Breast epithelium (tissue), 4 donors: ENCODE results near the gene DAPK2. TPM values are rescaled to one million over a fixed set of nuclear protein-coding genes. Genes with fewer than 3 reads are reported as not detected.

Source experiments
- DNase-seq, 2 donors: peaks; one replicate each; pipeline ENCODE4 v3.0.0-alpha.2; 2019; ENCODE audit warnings: low spot score in 2 of 2
- H3K27ac ChIP-seq, 2 donors: fragments of 200-600 bp; sonication (generic) in 1 of 2; one replicate each; pipeline ENCODE4 v1.5.1; 2016 to 2019; ENCODE audit warnings: mild to moderate bottlenecking in 1 of 2
- H3K27me3 ChIP-seq, 2 donors: fragments of 200-600 bp; sonication (generic) in 1 of 2; one replicate each; pipeline versions ENCODE4 v1.5.1 to v1.6.0; 2017 to 2019; ENCODE audit warnings: control low read depth in 1 of 2, mild to moderate bottlenecking in 1 of 2
- H3K36me3 ChIP-seq: fragments of 200-600 bp; one replicate; pipeline ENCODE4 v1.5.1; 2019
- H3K4me1 ChIP-seq, 2 donors: fragments of 200-600 bp; sonication (generic); one replicate each; pipeline ENCODE4 v1.5.1; 2016 to 2019; ENCODE audit warnings: control low read depth in 1 of 2
- H3K4me3 ChIP-seq, 3 donors: fragments of 200-600 bp; sonication (generic); 1 replicate in 2 of 3; 2 replicates in 1 of 3; pipeline ENCODE4 v1.5.1; 2016 to 2019; ENCODE audit warnings: mild to moderate bottlenecking in 3 of 3, moderate library complexity in 2 of 3
- H3K9me3 ChIP-seq, 2 donors: fragments of 200-600 bp; sonication (generic) in 1 of 2; one replicate each; pipeline ENCODE4 v1.5.1; 2016 to 2019; ENCODE audit warnings: control low read depth in 1 of 2
- POLR2A ChIP-seq: fragments of 450-650 bp; IDR thresholded peaks from one replicate; pipeline ENCODE4 v1.6.1; 2016; ENCODE audit warnings: antibody characterized with exemption, mild to moderate bottlenecking, moderate library complexity
- POLR2AphosphoS5 ChIP-seq, 3 donors: sonication (generic); formaldehyde crosslinking; IDR thresholded peaks; one replicate each; pipeline ENCODE4 v1.6.1; 2017; ENCODE audit warnings: antibody characterized with exemption in 3 of 3
- intact Hi-C: fragments of 100-400 bp; cut with DNase I; formaldehyde crosslinking; loops from one replicate; pipeline ENCODE4 v1.15.1; 2023; ENCODE audit warnings: low total_unique reads
- total RNA-seq, 3 donors: library from RNA; depleted of rRNA; stranded (reverse); fragments of >200 nt; gene quantifications; one replicate each; pipeline ENCODE4 v1.1.0, GENCODE V29; 2016
- TF ChIP-seq, protein P1 (sequence below), 3 donors: fragments of 450-650 bp; IDR thresholded peaks; one replicate each; pipeline ENCODE4 v1.5.1; 2016 to 2017; ENCODE audit warnings: antibody characterized with exemption in 3 of 3, mild to moderate bottlenecking in 3 of 3, moderate library complexity in 3 of 3

DAPK2 gene
- total RNA-seq, 3 donors from 2014 or later, result 23.6 to 37.3 (median 29.6) TPM

- Histone ChIP-seq H3K27me3 (no peaks in the 10 kb centered on the region), H3K9me3 (no peaks in the 10 kb centered on the region), H3K27ac (no peak overlapping the region), H3K4me3 (no peak overlapping the region), H3K4me1 (no peaks in the 10 kb centered on the region), H3K36me3 (no peaks in the 10 kb centered on the region)
- intact Hi-C loops, result no loop called here
- no peak for DNase-seq
- TF ChIP-seq, protein P1, sequence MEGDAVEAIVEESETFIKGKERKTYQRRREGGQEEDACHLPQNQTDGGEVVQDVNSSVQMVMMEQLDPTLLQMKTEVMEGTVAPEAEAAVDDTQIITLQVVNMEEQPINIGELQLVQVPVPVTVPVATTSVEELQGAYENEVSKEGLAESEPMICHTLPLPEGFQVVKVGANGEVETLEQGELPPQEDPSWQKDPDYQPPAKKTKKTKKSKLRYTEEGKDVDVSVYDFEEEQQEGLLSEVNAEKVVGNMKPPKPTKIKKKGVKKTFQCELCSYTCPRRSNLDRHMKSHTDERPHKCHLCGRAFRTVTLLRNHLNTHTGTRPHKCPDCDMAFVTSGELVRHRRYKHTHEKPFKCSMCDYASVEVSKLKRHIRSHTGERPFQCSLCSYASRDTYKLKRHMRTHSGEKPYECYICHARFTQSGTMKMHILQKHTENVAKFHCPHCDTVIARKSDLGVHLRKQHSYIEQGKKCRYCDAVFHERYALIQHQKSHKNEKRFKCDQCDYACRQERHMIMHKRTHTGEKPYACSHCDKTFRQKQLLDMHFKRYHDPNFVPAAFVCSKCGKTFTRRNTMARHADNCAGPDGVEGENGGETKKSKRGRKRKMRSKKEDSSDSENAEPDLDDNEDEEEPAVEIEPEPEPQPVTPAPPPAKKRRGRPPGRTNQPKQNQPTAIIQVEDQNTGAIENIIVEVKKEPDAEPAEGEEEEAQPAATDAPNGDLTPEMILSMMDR (IDR thresholded peaks at IDR 0.05), result no peak
- TF ChIP-seq POLR2AphosphoS5 (IDR thresholded peaks at IDR 0.05) (no peak), POLR2A (no peak)
Observed at GRCh38 chr15:63922916-63923315, 123.4 kb downstream of the DAPK2 start.

GRCh38 chr15:63922261-63922904 lies 123.9 kb downstream of the DAPK2 start:
- H3K36me3 ChIP-seq, result no peaks in the 10 kb centered on the region
- DNase-seq, result no peak
- H3K4me3 ChIP-seq, result no peak overlapping the region
- H3K9me3 ChIP-seq, result no peaks in the 10 kb centered on the region
- intact Hi-C loops, result no loop called here
- no peak overlapping the region for H3K27ac ChIP-seq
- no peaks in the 10 kb centered on the region for H3K27me3 ChIP-seq
- TF ChIP-seq, protein P1 (IDR thresholded peaks at IDR 0.05), result no peak
- TF ChIP-seq POLR2AphosphoS5 (IDR thresholded peaks at IDR 0.05), result no peak
- H3K4me1 ChIP-seq, result no peaks in the 10 kb centered on the region

GRCh38 chr15:63920504-63921175 lies 125.6 kb downstream of the DAPK2 start:
- intact Hi-C loops, result no loop called here
- DNase-seq, result no peak
- Histone ChIP-seq H3K27me3 (no peaks in the 10 kb centered on the region), H3K4me1 (no peaks in the 10 kb centered on the region), H3K9me3 (no peaks in the 10 kb centered on the region), H3K4me3 (no peak overlapping the region), H3K27ac (no peak overlapping the region), H3K36me3 (no peaks in the 10 kb centered on the region)
- TF ChIP-seq, protein P1 (IDR thresholded peaks at IDR 0.05), result no peak
- no peak for TF ChIP-seq POLR2AphosphoS5 (IDR thresholded peaks at IDR 0.05)
- no peak for TF ChIP-seq POLR2A

GRCh38 chr15:63918901-63919348 lies 127.4 kb downstream of the DAPK2 start:
- no peaks in the 10 kb centered on the region for H3K4me1 ChIP-seq
- H3K9me3 ChIP-seq, result no peaks in the 10 kb centered on the region
- TF ChIP-seq POLR2AphosphoS5 (IDR thresholded peaks at IDR 0.05) (no peak), POLR2A (no peak)
- TF ChIP-seq, protein P1 (IDR thresholded peaks at IDR 0.05), result no peak
- no peaks in the 10 kb centered on the region for H3K27me3 ChIP-seq
- no peak overlapping the region for H3K27ac ChIP-seq
- DNase-seq, result no peak
- intact Hi-C loops, result no loop called here
- no peaks in the 10 kb centered on the region for H3K36me3 ChIP-seq
- no peak overlapping the region for H3K4me3 ChIP-seq

DNA sequence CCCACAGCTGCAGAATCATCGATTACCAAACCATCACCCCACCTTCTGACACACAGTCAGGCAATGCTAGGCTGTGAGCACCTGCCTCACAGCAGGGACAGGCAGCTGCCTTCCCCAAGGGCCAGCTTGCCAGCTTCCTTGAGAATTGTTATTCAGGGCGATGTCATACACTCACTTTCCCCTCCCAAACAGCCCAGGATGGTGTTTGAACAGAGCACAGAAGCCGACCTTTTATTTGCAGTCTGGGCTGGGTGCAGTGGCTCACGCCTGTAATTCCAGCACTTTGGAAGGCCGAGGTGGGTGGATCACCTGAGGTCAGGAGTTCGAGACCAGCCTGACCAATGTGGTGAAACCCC lies 128.0 kb downstream of the DAPK2 start:
- intact Hi-C loops, result no loop called here
- H3K27ac ChIP-seq, result peak overlapping the region in 1 of 2 donors; percentile 46
- no peaks in the 10 kb centered on the region for H3K36me3 ChIP-seq
- no peak overlapping the region for H3K4me3 ChIP-seq
- no peaks in the 10 kb centered on the region for H3K27me3 ChIP-seq
- no peaks in the 10 kb centered on the region for H3K4me1 ChIP-seq
- H3K9me3 ChIP-seq, result no peaks in the 10 kb centered on the region
- DNase-seq, result no peak
- TF ChIP-seq, protein P1 (IDR thresholded peaks at IDR 0.05), result no peak
- TF ChIP-seq POLR2A, result no peak
